Measurements from ENCODE around the gene SHLD1.
A peak's percentile ranks its signal among the peaks of the same experiment; 100 is the strongest.
"Not testable (repeated sequence)": the region's sequence is repeated elsewhere in the genome, so short reads cannot be mapped to it uniquely, and the experiment has no call there.

Gene SHLD1

GRCh38 chr20:5737966-5738365 lies 12.2 kb upstream of the SHLD1 start:
- DNase-seq = no peak

- not testable (repeated sequence) for DNase-seq
Measured at GRCh38 chr20:5740643-5741042, 9.6 kb upstream of the SHLD1 start.

- peak in 1 of 2 experiments; percentile 47 for DNase-seq
Measured at GRCh38 chr20:5741089-5741488, 9.1 kb upstream of the SHLD1 start.

- no peak for DNase-seq
Measured at GRCh38 chr20:5742041-5742440, 8.2 kb upstream of the SHLD1 start.

- no peak for DNase-seq
Measured at GRCh38 chr20:5745416-5746030, 4.7 kb upstream of the SHLD1 start.

GRCh38 chr20:5746064-5746463 lies 4.1 kb upstream of the SHLD1 start:
- no peak for DNase-seq

GRCh38 chr20:5748246-5748645 lies 2.0 kb upstream of the SHLD1 start:
- no peak for DNase-seq

- not testable (repeated sequence) for DNase-seq
Measured at GRCh38 chr20:5749512-5749951, 669 bp upstream of the SHLD1 start.

GRCh38 chr20:5751856-5752255 lies 1.7 kb downstream of the SHLD1 start:
- no peak for DNase-seq

- no peak for DNase-seq
Measured at GRCh38 chr20:5753814-5754213, 3.6 kb downstream of the SHLD1 start.

GRCh38 chr20:5757949-5758348 lies 7.7 kb downstream of the SHLD1 start:
- no peak for DNase-seq

- no peak for DNase-seq
Measured at GRCh38 chr20:5766085-5766764, 16.0 kb downstream of the SHLD1 start.

- no peak for DNase-seq
Measured at GRCh38 chr20:5767493-5768098, 17.4 kb downstream of the SHLD1 start.

GRCh38 chr20:5770231-5770986 lies 20.2 kb downstream of the SHLD1 start:
- DNase-seq = no peak

- DNase-seq = no peak
Measured at GRCh38 chr20:5770987-5771318, 20.8 kb downstream of the SHLD1 start.

GRCh38 chr20:5772704-5773103 lies 22.5 kb downstream of the SHLD1 start:
- no peak for DNase-seq

GRCh38 chr20:5773589-5773988 lies 23.4 kb downstream of the SHLD1 start:
- no peak for DNase-seq

- DNase-seq = no peak
Measured at GRCh38 chr20:5776077-5776476, 25.9 kb downstream of the SHLD1 start.

GRCh38 chr20:5779071-5779900 lies 29.1 kb downstream of the SHLD1 start:
- DNase-seq = no peak

GRCh38 chr20:5780846-5781217 lies 30.6 kb downstream of the SHLD1 start:
- no peak for DNase-seq

- DNase-seq = not testable (repeated sequence)
Measured at GRCh38 chr20:5781367-5781766, 31.2 kb downstream of the SHLD1 start.

- no peak for DNase-seq
Measured at GRCh38 chr20:5781798-5782750, 31.9 kb downstream of the SHLD1 start.

Data from NCI-H526 (cell line).